Cardiac septum (tissue), 1 donor: ENCODE results near the gene TEX13C. TPM values are rescaled to one million over a fixed set of nuclear protein-coding genes. Genes with fewer than 3 reads are reported as not detected.
"Not testable (repeated sequence)": the region's sequence is repeated elsewhere in the genome, so short reads cannot be mapped to it uniquely, and the experiment has no call there.

Experiments used
- DNase-seq: peaks from one replicate; pipeline ENCODE4 v3.0.0-alpha.2; 2020; ENCODE audit warnings: low spot score
- intact Hi-C: fragments of 100-400 bp; cut with DNase I; formaldehyde crosslinking; loops from one replicate; pipeline ENCODE4 v1.14.0; 2022
- long read RNA-seq: library from polyadenylated mRNA; unstranded; transcript quantifications from one replicate; pipeline ENCODE4 v2.0.0, GENCODE V29; 2021
- total RNA-seq: library from RNA; stranded (reverse); fragmentation: NEBNext Ultra II Directional; extraction: Animal tissue kit (Norgen Biotek cat#: 25700); gene quantifications from one replicate; pipeline ENCODE4 v1.2.1, GENCODE V29; 2021
- donor health status: DM: no; HTN: no; CAD: no.

The TEX13C gene
- total RNA-seq: not detected
- long read RNA-seq: 0 reads

GRCh38 chrX:125319646-125320521, at the start of gene TEX13C:
TEX13C (plus strand) TSS chrX:125319871; CDS start chrX:125320120, 249 bp downstream.
- intact Hi-C loops: no loop called here
- no peak for DNase-seq

- DNase-seq: no peak
These were observed 32.4 kb upstream of the TEX13C start for GRCh38 chrX:125287282-125287681.

GRCh38 chrX:125288343-125288742, 31.3 kb upstream of the TEX13C start:
- intact Hi-C loops: no loop called here
- no peak for DNase-seq

More at GRCh38 chrX:125287282-125287681, 32.4 kb upstream of the TEX13C start:
- intact Hi-C loops: no loop called here

GRCh38 chrX:125289209-125289608, 30.5 kb upstream of the TEX13C start:
- DNase-seq: no peak
- intact Hi-C loops: no loop called here

- intact Hi-C loops: no loop called here
These were observed 29.8 kb upstream of the TEX13C start for GRCh38 chrX:125289920-125290319.

GRCh38 chrX:125291124-125291523, 28.5 kb upstream of the TEX13C start:
- DNase-seq: no peak
- intact Hi-C loops: no loop called here

More at GRCh38 chrX:125289920-125290319, 29.8 kb upstream of the TEX13C start:
- DNase-seq: no peak

GRCh38 chrX:125293850-125294780, 25.6 kb upstream of the TEX13C start:
- intact Hi-C loops: no loop called here
- DNase-seq: no peak

GRCh38 chrX:125295337-125295736, 24.3 kb upstream of the TEX13C start:
- no peak for DNase-seq
- intact Hi-C loops: no loop called here

GRCh38 chrX:125298871-125299270, 20.8 kb upstream of the TEX13C start:
- no peak for DNase-seq
- intact Hi-C loops: no loop called here

- intact Hi-C loops: no loop called here
- DNase-seq: no peak
These were observed 13.3 kb upstream of the TEX13C start for GRCh38 chrX:125306335-125306866.

GRCh38 chrX:125308653-125309052, 11.0 kb upstream of the TEX13C start:
- DNase-seq: no peak
- intact Hi-C loops: no loop called here

- DNase-seq, intact Hi-C loops: not testable (repeated sequence)
These were observed 505 bp upstream of the TEX13C start for GRCh38 chrX:125319166-125319565.

GRCh38 chrX:125322431-125322830, 2.8 kb downstream of the TEX13C start:
- intact Hi-C loops: no loop called here
- no peak for DNase-seq

- DNase-seq: no peak
- intact Hi-C loops: no loop called here
These were observed 6.9 kb downstream of the TEX13C start for GRCh38 chrX:125326599-125326998.

- peak; percentile 71 for DNase-seq
- intact Hi-C loops: no loop called here
These were observed 8.2 kb downstream of the TEX13C start for GRCh38 chrX:125327891-125328290.

- DNase-seq: no peak
- intact Hi-C loops: no loop called here
These were observed 13.9 kb downstream of the TEX13C start for GRCh38 chrX:125333583-125333982.

- intact Hi-C loops: no loop called here
- no peak for DNase-seq
These were observed 20.8 kb downstream of the TEX13C start for GRCh38 chrX:125340490-125340889.

GRCh38 chrX:125374169-125374568, 54.5 kb downstream of the TEX13C start:
- intact Hi-C loops: no loop called here
- no peak for DNase-seq
